ENCODE results near the gene EXTL1. TPM values are rescaled to one million over a fixed set of nuclear protein-coding genes. Genes with fewer than 3 reads are reported as not detected.
A peak's percentile ranks its signal among the peaks of the same experiment; 100 is the strongest.

The EXTL1 gene
- total and polyA plus RNA-seq, 3 donors from 2014 or later, result 1.3 to 2.8 (median 1.3) TPM

DNA sequence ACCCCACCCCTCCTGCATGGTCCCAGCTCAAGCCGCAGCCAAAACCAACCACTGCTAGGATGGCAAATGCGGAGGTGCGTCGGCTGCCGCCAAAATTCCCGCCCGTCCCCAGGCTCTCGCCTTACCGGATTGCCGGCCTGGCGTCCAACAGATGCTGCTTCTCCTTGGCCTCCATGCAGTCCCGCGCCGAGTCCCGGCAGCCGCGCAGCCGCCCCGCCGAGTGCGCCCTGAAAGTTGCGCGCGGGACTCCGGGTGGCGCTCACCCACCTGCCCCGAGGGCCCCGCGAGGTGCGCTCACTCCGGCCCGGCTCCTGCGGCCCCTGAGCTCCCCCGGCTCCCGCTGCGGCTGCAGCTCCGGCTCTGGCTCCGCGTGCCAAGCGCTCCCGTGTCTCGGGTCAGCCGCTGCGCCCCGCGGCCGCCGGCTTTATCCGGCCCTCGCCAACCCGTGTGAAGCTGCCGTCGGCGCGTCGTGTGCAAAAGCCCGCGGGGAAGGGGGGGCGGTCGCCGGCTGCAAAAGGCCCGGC is 24.2 kb downstream of the EXTL1 start, which contains the start of gene SLC30A2:
Gene SLC30A2, minus strand, starts transcription at position 397 of the 524 bp plus-strand sequence. Its CDS starts 222 bp downstream, at position 175.
- Histone ChIP-seq H3K9me3 (no peaks in the 10 kb centered on the region), H3K4me1 (peaks cover 15% of the 10 kb centered on the region), H3K36me3 (ENCODE audit: low read depth, missing control alignments) (no peaks in the 10 kb centered on the region), H3K27ac (no peak within 1 kb of the TSS), H3K27me3 (no peaks in the 10 kb centered on the region), H3K4me3 (peak within 1 kb of the TSS; percentile 32 to 47)
- TF ChIP-seq POLR2A (IDR thresholded peaks at IDR 0.05), result no peak
- TF ChIP-seq, protein P1, sequence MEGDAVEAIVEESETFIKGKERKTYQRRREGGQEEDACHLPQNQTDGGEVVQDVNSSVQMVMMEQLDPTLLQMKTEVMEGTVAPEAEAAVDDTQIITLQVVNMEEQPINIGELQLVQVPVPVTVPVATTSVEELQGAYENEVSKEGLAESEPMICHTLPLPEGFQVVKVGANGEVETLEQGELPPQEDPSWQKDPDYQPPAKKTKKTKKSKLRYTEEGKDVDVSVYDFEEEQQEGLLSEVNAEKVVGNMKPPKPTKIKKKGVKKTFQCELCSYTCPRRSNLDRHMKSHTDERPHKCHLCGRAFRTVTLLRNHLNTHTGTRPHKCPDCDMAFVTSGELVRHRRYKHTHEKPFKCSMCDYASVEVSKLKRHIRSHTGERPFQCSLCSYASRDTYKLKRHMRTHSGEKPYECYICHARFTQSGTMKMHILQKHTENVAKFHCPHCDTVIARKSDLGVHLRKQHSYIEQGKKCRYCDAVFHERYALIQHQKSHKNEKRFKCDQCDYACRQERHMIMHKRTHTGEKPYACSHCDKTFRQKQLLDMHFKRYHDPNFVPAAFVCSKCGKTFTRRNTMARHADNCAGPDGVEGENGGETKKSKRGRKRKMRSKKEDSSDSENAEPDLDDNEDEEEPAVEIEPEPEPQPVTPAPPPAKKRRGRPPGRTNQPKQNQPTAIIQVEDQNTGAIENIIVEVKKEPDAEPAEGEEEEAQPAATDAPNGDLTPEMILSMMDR (IDR thresholded peaks at IDR 0.05), result no peak
- WGBS, 2 donors, result 0% methylated on average over 47 of the region's 62 CpGs; no CpG with 5 or more reads in 1 of the 2 donors
- no peak for DNase-seq
- intact Hi-C loops (cut with DNase I; ENCODE audit: low total_unique reads), result no loop called here

DNA sequence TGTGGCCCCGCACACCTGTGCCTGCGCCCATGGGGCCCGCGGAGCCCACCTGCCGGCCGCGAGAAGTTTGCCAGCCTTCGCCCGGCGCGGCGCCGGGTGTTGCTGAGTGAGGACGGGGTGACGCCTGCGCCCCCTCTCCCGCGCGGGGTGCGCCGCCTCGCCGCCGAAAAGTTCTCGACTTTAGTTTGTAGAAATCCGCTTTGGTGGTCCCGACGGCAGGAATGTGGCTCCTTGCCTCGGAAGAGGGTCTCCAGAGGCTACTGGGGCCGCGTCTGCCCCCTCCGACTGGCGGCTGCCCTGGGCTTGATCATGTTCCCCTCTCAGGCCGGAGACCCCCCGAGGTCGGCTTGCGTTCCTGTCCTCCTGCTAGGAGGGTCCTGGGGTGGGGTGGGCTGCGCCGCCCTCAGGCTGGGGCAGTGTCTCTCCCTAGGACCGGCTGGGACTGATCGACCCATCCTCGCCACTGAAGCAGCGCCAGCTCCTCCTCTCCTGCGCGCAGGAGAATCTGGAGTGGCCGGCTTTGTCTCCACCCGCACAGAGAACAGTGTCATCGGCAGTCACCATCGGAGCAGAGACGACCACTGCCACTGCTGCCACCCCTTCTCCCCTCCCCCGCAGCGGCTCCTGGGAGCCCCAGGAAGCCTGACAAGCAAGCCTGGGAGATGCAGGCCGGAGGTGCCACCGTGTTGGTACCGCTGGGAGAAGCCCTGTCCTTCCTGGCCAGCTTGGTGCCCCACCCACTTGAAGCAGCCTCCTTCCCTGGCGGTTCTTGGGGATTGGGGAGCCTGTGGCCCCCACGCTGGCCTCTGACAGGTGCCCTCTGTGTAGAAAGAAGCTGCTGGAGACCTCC is 24.9 kb downstream of the EXTL1 start:
- H3K27ac ChIP-seq, result no peak overlapping the region
- no peaks in the 10 kb centered on the region for H3K36me3 ChIP-seq (ENCODE audit: low read depth, missing control alignments)

DNA sequence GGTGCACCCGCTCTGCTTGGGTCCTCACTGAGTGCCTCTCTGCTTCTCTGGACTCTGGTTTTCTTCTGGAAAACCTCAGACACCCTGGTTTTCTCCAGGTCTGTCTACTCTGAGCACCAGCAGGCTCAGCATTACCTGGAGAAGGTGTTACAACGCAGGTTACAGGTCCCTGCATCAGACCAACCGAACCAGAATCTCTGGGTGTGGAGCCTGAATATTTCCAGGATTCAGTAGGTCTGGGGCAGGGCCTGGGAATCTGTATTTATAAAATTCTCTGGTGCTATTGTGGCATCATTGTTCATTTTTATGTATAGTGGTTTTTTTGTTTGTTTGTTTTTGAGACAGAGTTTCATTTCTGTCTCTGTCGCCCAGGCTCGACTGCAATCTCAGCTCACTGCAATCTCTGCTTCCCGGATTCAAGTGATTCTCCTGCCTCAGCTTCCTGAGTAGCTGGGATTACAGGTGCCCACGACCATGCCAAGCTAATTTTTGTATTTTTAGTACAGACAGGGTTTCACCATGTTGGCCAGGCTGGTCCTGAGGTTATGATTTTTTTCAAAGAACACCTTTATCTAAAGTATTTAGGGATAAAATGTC is 25.8 kb downstream of the EXTL1 start:
- WGBS, 2 donors, result 69 to 79% methylated on average over 7 of the region's 7 CpGs
- H3K27me3 ChIP-seq, result no peaks in the 10 kb centered on the region

More for the DNA sequence above, 24.9 kb downstream of the EXTL1 start:
- 4% methylated on average over 46 of the region's 57 CpGs; no CpG with 5 or more reads in 1 of the 2 donors for WGBS, 2 donors
- TF ChIP-seq, protein P1 (IDR thresholded peaks at IDR 0.05), result no peak
- no peak for TF ChIP-seq POLR2A (IDR thresholded peaks at IDR 0.05)
- H3K4me1 ChIP-seq, result peaks cover 15% of the 10 kb centered on the region
- DNase-seq, result no peak
- H3K9me3 ChIP-seq, result no peaks in the 10 kb centered on the region
- intact Hi-C loops (cut with DNase I; ENCODE audit: low total_unique reads), result no loop called here
- peak overlapping the region; percentile 32 to 47 for H3K4me3 ChIP-seq
- H3K27me3 ChIP-seq, result no peaks in the 10 kb centered on the region

DNA sequence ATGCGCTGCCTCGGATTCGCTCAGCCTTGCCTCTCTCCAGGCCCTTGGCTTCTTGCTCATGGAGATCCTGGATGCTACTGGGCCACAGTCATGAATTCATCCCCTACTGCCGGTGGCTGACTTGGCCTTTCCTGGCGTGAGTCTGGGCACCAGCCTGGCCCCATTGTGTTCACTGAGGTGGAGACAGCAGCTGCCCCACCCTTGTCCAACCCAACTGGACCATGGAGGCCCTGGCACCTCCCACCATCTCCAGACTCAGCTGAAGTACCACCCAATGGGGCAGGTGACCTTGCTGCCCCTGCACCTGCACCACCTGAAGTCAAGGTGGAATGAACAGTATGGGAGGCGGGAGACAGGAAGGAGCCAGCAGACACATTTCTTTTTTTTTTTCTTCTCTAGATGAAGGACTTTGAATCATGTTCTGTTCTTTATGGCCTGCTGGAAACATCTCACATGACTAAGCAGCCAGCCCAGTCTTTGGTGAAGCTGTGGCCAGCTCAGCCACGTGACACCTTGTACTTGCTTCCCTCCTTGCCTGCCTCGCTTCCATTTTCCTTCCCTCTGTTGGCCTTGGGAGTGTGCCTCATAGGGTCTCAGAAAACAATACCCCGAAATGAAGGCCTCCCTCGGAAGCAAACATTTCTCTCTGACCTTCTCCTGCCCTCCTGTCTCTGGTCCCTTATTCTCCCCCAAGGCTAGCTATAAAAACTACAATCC is 28.1 kb downstream of the EXTL1 start:
- H3K36me3 ChIP-seq (ENCODE audit: low read depth, missing control alignments), result no peaks in the 10 kb centered on the region
- 78 to 82% methylated on average over 10 of the region's 10 CpGs for WGBS, 2 donors
- TF ChIP-seq POLR2A (IDR thresholded peaks at IDR 0.05), result no peak
- TF ChIP-seq, protein P1 (IDR thresholded peaks at IDR 0.05), result no peak
- no peak for DNase-seq
- no peak overlapping the region for H3K4me3 ChIP-seq
- H3K27me3 ChIP-seq, result no peaks in the 10 kb centered on the region
- intact Hi-C loops (cut with DNase I; ENCODE audit: low total_unique reads), result no loop called here
- no peaks in the 10 kb centered on the region for H3K9me3 ChIP-seq
- peaks cover 15% of the 10 kb centered on the region for H3K4me1 ChIP-seq
- H3K27ac ChIP-seq, result no peak overlapping the region

More for the DNA sequence above, 25.8 kb downstream of the EXTL1 start:
- no peak for TF ChIP-seq POLR2A (IDR thresholded peaks at IDR 0.05)
- TF ChIP-seq, protein P1 (IDR thresholded peaks at IDR 0.05), result no peak
- H3K36me3 ChIP-seq (ENCODE audit: low read depth, missing control alignments), result no peaks in the 10 kb centered on the region
- H3K4me3 ChIP-seq, result no peak overlapping the region
- no peaks in the 10 kb centered on the region for H3K9me3 ChIP-seq
- no peak for DNase-seq
- H3K4me1 ChIP-seq, result peaks cover 15% of the 10 kb centered on the region
- no peak overlapping the region for H3K27ac ChIP-seq
- intact Hi-C loops (cut with DNase I; ENCODE audit: low total_unique reads), result no loop called here
